Measurements from ENCODE around the gene CUTC. TPM values are rescaled to one million over a fixed set of nuclear protein-coding genes. Genes with fewer than 3 reads are reported as not detected.
"Not testable (repeated sequence)": the region's sequence is repeated elsewhere in the genome, so short reads cannot be mapped to it uniquely, and the experiment has no call there.

CUTC gene, protein sequence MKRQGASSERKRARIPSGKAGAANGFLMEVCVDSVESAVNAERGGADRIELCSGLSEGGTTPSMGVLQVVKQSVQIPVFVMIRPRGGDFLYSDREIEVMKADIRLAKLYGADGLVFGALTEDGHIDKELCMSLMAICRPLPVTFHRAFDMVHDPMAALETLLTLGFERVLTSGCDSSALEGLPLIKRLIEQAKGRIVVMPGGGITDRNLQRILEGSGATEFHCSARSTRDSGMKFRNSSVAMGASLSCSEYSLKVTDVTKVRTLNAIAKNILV
- 37.2 TPM for total RNA-seq
- long read RNA-seq, transcript CUTC-202 (9 exons, 1,346 nt), result major isoform, 52 of 64 reads
- long read RNA-seq, partial matches to known transcripts, result 4 of 64 reads
- long read RNA-seq, other reads (novel, unspliced or antisense), result 4 of 64 reads

DNA sequence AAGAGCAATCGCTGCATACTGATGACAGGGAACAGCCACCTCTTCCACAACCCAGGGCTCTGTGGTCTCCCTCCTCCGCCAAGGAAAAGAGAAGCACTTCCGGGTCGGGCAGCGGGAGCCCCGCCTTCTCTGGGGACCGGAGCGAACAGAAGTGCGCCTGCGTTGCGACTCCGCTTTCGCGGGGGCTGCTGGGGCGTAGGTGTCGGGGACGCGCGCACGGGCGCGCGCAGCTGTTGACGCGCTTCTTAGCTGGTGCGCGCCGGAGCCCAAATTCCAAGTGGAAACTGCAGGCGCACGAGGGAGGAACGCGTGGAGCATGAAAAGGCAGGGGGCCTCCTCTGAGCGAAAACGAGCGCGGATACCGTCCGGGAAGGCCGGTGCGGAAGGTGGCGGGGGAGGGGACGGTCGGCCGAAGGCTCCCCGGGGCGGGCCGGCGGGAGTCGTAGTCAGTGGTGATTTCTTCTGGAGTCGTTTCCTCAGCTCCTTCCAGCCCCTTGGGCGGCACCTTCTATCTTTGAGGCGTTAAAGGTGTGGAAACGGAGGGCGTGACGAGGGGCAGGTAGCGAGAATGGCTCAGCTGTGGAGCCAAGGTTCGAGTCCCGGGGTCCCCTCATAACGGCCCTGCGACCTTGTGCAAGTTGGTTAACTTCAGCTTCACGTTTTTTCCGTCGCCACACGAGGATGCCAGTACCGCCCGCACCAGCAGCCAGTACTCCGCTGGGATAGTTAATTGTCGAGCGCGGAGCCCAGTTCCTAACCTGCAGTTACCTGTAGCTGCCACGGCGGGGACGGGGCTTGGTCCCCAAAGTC is at the start of gene CUTC, which contains the start of gene COX15:
CUTC (plus strand) TSS at position 202 of the 810 bp plus-strand sequence; CDS start at position 317, 115 bp downstream.
COX15 (minus strand) TSS at position 95 of the 810 bp plus-strand sequence; CDS start at position 17, 78 bp downstream.
- peak; percentile 98 for DNase-seq
- ATAC-seq (ENCODE audit: poor library complexity), result peak; percentile 99
- intact Hi-C loops (cut with DNase I), result no loop called here

DNA sequence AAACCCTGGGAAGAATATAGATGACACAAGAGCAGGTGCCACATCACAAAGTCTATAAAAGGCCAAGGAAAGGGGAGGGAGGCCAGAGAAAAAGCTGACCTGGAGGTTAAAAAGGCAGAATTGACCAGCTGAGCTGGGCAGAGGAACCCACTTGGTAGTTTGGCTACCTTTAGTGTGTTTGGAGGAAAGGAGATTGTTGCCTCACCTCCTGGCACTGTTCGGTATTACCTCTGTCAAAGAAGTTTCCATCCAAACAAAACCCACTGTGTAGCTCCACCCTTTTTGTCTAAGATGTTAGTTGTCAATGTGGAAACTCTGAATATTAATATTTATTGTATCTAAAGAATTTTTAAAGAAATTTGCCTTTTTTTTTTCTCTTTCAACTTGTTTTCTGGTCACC is 49.3 kb upstream of the CUTC start:
- ATAC-seq (ENCODE audit: poor library complexity) (no peak), DNase-seq (no peak)
- intact Hi-C loops (cut with DNase I), result no loop called here

DNA sequence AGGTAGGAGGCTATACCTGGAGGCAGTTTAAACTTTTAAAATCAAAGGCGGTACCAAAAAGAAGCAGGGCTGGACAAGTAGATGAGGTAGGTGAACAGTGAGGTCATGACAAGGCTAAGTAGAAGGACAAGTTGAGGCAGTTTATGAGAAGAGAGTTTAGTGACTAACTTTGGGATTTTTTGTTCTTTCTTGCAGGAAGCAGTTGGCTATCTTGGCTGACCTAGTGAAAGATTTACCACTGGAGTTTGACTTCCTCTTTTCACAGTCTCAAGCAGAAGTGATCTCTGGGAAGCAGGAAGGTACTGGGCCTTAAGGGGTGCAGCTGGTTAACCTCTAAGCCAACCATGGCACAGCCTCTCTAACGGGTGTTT is 46.5 kb upstream of the CUTC start:
- intact Hi-C loops (cut with DNase I), result no loop called here
- ATAC-seq (ENCODE audit: poor library complexity) (no peak), DNase-seq (no peak)

DNA sequence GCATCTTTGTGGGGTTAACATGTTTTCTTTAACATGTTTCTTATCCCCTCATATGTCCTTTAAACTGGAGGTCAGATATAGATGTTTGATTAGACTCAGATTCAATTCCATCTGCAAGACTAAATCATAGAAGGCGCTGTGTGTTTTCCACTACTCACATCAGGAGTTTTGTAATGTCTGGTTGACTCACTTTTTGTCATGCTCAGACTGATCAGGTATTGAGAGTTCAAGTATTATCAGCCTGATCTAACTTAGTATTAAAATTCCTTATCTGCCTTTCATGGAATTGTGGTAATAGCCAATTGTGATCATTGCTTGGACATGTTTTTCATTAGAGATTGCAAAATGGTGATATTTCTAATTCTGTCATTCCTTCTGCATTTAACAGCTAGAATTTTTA is 42.6 kb upstream of the CUTC start:
- no peak for ATAC-seq (ENCODE audit: poor library complexity)
- DNase-seq, result no peak

DNA sequence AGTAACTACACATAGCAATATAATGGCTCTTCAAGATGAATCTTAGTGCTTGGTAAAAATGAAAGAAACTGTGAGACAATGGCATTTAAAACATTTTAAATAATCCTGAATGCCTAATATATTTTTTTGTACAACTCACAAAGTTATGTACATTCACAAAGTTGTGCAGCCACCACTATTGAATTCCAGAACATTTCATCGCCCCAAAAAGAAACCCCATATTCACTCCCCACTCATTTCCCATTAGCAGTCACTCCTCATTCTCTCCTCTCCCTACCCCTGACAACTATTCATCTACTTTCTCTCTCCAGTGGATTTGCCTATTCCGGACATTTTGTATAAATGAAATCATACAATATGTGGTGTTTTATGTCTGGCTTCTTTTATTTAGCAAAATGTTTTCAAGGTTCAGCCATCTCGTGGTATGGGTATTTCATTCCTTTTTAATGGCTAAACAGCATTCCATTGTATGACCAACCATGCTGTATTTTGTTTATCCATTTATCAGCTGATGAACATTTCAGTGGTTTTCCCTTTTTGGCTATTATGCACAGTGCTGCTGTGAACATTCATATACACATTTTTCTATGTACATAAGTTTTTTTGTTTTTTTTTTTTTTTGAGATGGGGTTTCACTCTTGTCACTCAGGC is 38.0 kb upstream of the CUTC start:
- intact Hi-C loops (cut with DNase I), result no loop called here
- ATAC-seq (ENCODE audit: poor library complexity), result no peak
- no peak for DNase-seq

More for the DNA sequence above, 42.6 kb upstream of the CUTC start:
- intact Hi-C loops (cut with DNase I), result no loop called here

DNA sequence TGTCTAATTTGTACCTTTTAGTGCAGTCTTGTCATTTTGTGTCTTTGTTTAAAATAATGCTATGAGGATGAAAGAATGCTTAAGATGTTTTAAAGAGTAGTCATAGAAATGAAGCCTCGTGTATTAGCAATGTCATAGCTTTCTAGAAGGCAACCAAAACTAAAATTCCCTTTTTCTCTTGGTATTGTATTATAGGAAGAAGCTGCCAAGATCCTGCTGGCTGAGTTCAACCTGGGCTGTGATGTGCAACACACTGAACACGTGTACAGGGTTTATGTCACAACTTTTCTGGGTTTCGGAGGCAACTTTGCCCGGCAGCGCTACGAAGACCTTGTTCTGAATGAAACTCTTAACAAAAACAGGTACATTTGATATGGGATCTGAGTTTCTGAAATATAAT is 36.3 kb upstream of the CUTC start:
- intact Hi-C loops (cut with DNase I), result no loop called here
- ATAC-seq (ENCODE audit: poor library complexity) (no peak), DNase-seq (no peak)

DNA sequence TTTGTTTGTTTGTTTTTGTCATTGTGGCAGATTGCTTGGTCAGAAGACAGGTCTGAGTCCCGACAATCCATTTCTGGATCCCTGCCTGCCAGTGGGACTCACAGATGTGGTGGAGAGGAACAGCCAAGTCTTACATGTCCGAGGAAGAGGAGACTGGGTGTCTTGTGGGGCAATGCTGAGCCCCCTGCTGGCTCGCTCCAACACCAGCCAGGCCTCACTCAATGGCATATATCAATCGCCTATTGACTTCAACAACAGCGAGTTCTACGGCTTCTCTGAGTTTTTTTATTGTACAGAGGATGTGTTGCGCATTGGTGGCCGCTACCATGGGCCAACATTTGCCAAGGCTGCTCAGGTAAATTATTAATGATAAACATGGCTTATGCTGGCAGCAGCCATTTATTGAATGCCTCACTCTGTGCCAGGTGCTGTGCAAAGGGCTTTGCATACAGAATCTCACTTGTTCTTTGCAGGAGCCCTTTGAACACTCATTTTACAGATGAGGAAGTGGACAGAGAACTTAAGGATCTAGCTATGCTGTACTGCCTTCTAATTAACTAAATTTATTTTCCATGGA is 33.4 kb upstream of the CUTC start:
- no peak for ATAC-seq (ENCODE audit: poor library complexity)
- intact Hi-C loops (cut with DNase I), result no loop called here

DNA sequence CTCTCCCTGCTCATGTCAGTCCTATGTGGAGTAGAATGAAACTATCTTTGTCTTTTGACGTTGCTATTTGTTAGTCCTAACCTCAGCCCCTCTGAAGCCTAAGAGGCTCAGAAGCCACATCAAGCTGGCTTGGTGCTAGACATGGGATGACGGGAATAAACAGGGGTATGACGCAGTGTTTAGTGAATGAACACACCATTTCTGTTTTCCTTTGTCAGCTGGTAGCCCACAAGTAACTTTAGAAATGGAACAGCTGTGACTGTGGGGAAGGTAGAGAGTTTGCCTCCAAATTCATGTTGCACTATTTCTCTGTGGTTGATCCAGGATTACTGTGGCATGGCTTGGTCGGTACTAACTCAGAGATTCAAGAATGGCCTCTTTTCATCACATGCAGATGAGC is 31.4 kb upstream of the CUTC start:
- DNase-seq, result no peak
- intact Hi-C loops (cut with DNase I), result loop anchor here (10.0 kb wide), 1 partner anchor 266 kb away; the partner anchor contains the start of gene GOT1
- no peak for ATAC-seq (ENCODE audit: poor library complexity)

More for the DNA sequence above, 33.4 kb upstream of the CUTC start:
- DNase-seq, result no peak

DNA sequence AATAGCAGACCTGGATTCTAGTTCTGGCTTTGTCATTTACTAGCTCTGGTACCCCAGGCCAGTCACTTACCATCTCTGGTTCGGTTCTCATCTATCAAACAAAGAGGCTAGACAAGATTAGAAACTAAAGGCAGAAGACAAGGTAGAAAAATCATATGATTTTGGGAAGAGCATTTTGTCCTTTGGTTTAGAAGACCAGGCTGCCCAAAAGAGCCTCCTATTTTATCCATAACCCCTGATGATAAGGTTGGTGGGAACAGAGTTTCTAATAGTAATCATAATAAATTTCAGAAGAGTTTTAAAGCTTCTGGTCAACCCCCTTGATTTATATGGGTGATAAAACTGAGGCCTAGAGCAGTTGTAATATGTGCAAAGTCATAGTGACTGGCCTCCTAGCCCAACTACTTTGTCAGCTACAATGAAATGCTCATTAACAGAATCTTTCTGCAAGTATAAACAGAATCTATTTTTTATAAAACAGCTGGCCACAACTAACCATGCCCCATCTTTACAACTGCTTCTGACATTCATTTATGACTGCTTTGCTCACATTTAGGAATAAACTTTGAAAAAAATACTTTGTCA is 23.5 kb upstream of the CUTC start:
- intact Hi-C loops (cut with DNase I), result loop anchor here (10.0 kb wide), 1 partner anchor 274 kb away; the partner anchor contains the start of gene GOT1

DNA sequence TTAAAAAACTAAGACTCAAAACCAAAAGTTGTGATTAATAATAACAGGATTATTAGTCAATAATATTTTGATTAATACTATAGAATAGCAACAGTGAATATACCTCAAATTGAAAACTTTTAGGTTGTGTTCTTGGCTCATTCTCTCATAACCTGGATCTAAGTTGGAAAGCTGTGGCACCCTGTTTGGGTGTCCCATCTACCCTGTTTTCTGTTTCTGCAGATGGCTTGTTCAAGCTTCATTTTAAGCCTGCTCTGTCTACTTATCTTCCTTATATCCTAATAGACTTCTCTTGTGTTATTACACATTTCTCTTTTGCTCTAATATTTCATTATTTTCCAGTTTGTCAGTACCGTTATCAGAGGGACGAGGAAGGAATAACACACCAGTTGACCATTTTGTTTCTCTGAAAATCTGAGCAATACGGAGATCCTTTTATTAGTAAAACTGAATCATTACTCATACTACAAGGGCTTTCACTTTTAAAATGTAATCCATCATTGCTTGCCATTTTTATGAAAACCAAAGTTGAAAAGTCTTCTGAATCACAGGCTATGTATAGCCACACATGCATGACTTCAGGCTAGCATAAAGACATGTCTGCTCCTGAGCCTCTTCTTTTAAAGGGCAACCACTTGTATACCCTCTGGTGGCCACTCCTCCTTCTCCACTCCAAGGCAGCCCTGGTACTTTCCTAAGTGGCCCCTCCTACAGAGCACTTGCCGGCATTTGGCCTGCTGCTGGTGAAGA is 22.4 kb upstream of the CUTC start:
- intact Hi-C loops (cut with DNase I), result loop anchor here (10.0 kb wide), 2 partner anchors 75 to 275 kb away; partner anchors contain the start of gene GOT1
- ATAC-seq (ENCODE audit: poor library complexity) (no peak), DNase-seq (no peak)

More for the DNA sequence above, 23.5 kb upstream of the CUTC start:
- ATAC-seq (ENCODE audit: poor library complexity) (no peak), DNase-seq (no peak)

DNA sequence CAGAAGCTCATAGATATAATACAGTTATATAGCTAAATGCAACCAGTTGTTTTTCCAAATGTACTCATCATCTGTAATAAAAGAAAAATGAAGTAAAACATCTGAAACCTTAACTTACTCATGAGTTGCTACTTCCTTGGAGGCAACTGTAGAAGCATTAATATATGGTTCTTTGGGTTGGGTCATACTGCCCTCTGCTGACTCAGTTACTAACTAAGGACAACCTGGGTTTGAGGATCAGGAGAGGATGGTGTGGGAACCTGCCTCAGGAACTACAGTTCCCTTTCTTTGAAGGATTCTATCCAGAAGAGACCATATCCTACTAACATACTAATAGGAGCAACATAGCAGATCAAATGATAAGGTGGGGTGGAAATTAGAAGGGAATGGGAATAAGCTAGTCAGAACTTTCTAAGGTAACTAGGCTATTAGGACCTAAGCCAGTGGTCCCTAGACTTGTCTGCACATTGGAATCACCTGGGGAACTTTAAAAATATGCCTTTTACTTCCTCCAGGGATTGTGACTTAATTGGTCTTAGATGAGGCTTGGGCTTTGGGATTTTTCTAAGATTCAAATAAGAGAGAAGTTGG is 20.8 kb upstream of the CUTC start:
- ATAC-seq (ENCODE audit: poor library complexity), result peak; percentile 79
- DNase-seq, result no peak
- intact Hi-C loops (cut with DNase I), result loop anchor here (10.0 kb wide), 1 partner anchor 76 kb away; no protein-coding TSS in a partner anchor

DNA sequence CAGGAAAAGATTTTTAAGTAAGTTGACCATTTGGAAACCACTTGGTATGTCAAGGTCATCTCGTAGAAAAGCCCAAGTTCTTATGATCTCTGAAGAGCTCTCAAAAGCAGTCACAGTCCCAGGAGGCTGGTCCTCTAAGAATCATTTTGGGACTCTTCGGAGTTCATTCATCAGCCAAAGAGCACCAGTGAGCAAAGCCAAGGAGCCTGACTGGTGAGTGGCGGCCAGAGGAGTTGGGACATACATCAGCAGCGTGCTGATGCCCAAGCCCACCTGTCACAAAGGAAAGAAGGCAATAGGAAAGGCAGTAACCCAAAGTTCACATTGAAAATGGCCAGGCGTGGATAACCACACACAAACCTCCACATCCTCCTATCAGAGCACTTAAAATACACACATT is 17.6 kb upstream of the CUTC start:
- no peak for ATAC-seq (ENCODE audit: poor library complexity)
- no peak for DNase-seq
- intact Hi-C loops (cut with DNase I), result loop anchor here (10.0 kb wide), 1 partner anchor 80 kb away; no protein-coding TSS in a partner anchor

DNA sequence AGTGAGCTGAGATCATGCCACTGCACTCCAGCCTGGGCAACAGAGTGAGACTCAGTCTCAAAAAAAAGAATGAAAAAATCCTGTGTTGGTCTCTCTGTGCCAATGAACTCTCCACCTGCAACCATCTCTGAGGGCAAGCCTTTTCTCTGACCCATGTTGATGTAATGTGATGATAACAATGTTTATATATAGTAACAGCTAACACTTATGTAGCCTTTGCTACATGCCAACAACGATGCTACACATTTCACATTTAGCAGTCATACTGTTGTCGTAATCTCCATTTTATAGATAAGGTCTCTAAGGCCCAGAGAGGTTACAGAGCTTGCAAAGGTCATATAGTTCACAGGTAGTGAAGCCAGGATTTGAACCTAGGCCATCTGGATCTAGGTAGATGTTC is 11.6 kb upstream of the CUTC start:
- ATAC-seq (ENCODE audit: poor library complexity), result no peak
- intact Hi-C loops (cut with DNase I), result no loop called here

DNA sequence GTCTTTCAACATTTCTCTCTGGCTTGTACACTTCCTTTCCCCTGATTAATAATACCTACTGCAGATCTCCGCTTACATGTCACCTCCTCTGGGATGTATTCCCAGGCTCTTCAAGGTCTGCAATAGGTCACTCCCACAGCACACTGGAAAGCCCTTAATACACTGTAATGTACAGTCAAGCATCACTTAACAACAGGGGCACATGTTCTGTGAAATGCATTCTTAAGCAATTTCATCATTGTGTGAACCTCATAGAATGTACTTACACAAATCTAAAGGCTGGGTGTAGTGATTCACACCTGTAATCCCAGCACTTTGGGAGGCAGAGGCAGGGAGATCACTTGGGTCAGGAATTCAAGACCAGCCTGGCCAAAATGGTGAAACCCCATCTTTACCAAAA is 2.0 kb upstream of the CUTC start:
- intact Hi-C loops (cut with DNase I), result no loop called here

More for the DNA sequence above, 11.6 kb upstream of the CUTC start:
- no peak for DNase-seq

DNA sequence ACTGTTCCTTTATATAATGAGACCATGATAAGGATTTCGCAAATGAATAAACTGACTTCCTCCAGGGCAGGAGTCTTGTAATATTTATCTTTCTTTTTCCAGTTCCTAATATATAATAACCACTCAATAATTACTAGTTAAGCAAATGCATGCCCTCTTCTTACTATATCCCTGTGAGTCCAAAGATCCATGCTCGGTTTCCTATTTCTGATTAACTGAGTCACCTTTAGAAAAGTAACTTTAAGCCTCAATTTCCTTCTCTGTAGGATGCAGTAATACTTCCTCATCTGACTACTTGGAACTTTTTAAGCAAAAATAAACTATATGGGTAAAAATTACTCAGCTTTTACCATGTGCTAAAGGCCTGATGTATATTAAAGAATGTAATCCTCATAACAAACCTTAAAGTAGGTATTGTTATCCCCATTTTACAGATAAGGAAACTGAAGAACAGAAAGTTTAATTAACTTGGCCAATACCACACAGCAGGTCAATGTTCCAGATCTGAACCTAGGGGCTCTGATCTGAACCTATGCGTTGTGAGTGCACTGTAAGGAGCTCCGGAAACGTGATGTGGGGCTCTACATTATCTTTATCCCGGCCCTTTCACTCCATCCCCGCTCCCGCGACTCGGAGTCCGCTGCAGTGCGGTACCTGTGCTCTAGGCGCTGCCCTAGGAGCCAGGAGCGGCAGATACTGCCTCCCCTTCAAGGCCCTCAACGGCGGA is 565 bp upstream of the CUTC start:
- DNase-seq, result no peak
- intact Hi-C loops (cut with DNase I), result no loop called here
- ATAC-seq (ENCODE audit: poor library complexity), result no peak

More for the DNA sequence above, 2.0 kb upstream of the CUTC start:
- DNase-seq (no peak), ATAC-seq (ENCODE audit: poor library complexity) (no peak)

DNA sequence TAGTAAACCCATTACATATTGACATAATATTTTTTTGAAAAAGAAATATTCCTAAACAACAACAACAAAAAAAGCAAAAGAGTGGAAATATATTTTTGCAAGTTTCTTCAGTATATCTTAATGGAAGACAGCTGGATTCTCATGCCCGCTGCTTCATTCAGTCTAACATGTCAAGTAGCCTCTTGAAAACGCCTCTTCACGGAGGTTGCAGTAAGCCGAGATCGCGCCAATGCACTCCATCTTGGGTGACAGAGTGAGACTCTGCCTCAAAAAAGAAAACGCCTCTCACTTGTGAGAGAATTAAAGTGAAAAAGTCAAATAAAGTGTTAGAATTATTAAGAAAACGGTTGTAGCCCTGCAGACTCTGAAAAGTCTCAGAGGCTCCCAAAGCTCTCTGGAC is 1.3 kb downstream of the CUTC start:
- ATAC-seq (ENCODE audit: poor library complexity) (no peak), DNase-seq (no peak)
- intact Hi-C loops (cut with DNase I), result no loop called here

DNA sequence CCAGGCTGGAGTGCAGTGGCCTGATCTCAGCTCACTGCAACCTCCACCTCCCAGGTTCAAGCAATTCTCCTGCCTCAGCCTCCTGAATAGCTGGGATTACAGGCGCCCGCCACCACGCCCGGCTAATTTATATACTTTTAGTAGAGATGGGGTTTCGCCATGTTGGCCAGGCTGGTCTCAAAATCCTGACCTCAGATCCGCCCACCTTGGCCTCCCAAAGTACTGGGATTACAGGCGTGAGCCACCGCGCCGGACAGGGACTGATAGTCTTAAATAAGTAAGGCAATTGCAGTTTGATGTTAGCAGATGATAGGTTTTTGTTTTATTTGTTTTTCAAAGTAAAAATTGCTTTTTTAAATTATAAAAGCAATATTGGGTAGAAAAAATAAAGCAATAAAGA is 2.1 kb downstream of the CUTC start:
- ATAC-seq (ENCODE audit: poor library complexity); intact Hi-C loops (cut with DNase I); DNase-seq: not testable (repeated sequence)
